ENCODE data around the gene MYCBP2.

DNA sequence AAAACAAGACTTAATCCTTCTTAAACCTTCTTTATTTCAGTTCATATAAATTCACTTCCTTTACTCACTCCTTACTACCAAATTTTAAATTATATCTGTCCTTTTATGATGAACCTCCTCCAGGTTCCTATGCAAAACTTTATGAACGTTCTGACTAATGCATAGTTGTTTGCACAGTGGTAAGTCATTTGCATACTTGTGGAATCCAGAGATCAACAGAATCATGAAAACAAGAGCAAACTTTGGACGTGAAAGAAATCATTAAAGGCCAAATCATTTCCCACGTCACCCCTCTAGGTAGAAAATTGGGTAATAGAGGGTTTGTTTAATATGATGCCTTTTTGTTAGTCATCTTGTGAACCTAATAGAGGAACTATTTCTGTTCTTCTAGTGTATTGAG, 32.3 kb upstream of the MYCBP2 start:
- no peak for TF ChIP-seq EZH2 (IDR thresholded peaks at IDR 0.05; ENCODE audit: borderline replicate concordance, low read depth, low read length, poor library complexity, severe bottlenecking)
- TF ChIP-seq, protein P1, sequence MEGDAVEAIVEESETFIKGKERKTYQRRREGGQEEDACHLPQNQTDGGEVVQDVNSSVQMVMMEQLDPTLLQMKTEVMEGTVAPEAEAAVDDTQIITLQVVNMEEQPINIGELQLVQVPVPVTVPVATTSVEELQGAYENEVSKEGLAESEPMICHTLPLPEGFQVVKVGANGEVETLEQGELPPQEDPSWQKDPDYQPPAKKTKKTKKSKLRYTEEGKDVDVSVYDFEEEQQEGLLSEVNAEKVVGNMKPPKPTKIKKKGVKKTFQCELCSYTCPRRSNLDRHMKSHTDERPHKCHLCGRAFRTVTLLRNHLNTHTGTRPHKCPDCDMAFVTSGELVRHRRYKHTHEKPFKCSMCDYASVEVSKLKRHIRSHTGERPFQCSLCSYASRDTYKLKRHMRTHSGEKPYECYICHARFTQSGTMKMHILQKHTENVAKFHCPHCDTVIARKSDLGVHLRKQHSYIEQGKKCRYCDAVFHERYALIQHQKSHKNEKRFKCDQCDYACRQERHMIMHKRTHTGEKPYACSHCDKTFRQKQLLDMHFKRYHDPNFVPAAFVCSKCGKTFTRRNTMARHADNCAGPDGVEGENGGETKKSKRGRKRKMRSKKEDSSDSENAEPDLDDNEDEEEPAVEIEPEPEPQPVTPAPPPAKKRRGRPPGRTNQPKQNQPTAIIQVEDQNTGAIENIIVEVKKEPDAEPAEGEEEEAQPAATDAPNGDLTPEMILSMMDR (conservative IDR thresholded peaks at IDR 0.05; ENCODE audit: low read depth, low read length): no peak
